ENCODE data around the gene LGALS3BP. TPM values are rescaled to one million over a fixed set of nuclear protein-coding genes. Genes with fewer than 3 reads are reported as not detected.

Gene LGALS3BP
- total RNA-seq, 1 experiment from 2014 or later, result 747 TPM

DNA sequence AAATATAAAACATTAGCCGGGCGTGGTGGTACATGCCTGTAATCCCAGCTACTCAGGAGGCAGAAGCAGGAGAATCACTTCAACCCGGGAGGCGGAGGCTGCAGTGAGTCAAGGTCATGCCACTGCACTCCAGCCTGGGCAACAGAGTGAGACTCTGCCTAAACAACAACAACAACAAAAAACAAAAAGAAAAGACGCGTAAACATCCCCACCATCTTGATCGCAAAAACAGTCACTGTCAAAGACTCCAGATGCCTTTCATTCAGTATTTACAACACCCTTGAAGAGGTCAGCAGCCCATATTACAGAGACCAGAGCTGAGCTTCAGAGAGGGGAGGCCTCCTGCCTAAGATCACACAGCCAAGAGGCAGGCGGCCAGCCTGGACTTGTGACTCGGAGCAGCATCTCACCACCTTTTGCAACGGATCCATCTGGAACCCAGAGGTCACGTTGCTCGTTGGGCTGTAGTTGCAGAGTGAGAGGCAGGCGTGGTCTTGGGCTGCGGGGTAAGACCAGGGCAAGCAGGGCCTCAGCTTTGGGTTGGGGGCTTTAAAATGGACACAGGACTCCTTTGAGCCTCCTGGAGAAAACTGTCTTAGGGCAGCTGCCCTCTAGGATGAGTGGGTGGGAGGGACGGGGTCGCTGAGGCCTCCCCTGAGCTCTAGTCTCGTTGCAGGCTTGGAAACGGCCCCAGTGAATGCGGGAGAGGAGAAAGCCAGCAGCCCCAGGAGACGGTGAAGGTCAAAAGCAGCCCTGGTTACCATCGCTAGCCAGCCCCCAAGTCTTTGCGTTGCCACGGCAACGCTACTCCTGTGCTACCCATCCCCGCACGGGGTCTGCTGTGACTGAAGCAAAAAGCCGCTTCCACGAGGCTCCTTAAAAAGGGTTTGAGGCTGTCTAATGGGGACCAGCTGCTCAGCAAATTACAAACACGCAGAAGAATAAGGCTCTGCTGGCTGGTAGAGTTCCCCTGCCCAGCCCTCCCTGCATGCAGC is 26.1 kb downstream of the LGALS3BP start:
- no peak overlapping the region for H3K27ac Mint-ChIP-seq (ENCODE audit: unreplicated experiment)
- no peak overlapping the region for H3K4me3 Mint-ChIP-seq (ENCODE audit: low read depth, unreplicated experiment)
- CTCF ChIA-PET, result no interaction called here
- H3K27me3 Mint-ChIP-seq (ENCODE audit: unreplicated experiment), result no peaks in the 10 kb centered on the region
- intact Hi-C loops (cut with micrococcal nuclease; ENCODE audit: unreplicated experiment), result no loop called here
- peaks cover 18% of the 10 kb centered on the region for H3K4me1 Mint-ChIP-seq (ENCODE audit: low read depth, unreplicated experiment)
- DNase-seq, result no peak
- TF ChIP-seq, protein P1, sequence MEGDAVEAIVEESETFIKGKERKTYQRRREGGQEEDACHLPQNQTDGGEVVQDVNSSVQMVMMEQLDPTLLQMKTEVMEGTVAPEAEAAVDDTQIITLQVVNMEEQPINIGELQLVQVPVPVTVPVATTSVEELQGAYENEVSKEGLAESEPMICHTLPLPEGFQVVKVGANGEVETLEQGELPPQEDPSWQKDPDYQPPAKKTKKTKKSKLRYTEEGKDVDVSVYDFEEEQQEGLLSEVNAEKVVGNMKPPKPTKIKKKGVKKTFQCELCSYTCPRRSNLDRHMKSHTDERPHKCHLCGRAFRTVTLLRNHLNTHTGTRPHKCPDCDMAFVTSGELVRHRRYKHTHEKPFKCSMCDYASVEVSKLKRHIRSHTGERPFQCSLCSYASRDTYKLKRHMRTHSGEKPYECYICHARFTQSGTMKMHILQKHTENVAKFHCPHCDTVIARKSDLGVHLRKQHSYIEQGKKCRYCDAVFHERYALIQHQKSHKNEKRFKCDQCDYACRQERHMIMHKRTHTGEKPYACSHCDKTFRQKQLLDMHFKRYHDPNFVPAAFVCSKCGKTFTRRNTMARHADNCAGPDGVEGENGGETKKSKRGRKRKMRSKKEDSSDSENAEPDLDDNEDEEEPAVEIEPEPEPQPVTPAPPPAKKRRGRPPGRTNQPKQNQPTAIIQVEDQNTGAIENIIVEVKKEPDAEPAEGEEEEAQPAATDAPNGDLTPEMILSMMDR (IDR thresholded peaks at IDR 0.05; ENCODE audit: unreplicated experiment), result no peak
- BruUV-seq (replicated peaks), result no TSS peak
- no peaks in the 10 kb centered on the region for H3K9me3 Mint-ChIP-seq (ENCODE audit: low read depth, unreplicated experiment)
- H3K36me3 Mint-ChIP-seq (ENCODE audit: insufficient read depth, unreplicated experiment), result peaks cover 11% of the 10 kb centered on the region

DNA sequence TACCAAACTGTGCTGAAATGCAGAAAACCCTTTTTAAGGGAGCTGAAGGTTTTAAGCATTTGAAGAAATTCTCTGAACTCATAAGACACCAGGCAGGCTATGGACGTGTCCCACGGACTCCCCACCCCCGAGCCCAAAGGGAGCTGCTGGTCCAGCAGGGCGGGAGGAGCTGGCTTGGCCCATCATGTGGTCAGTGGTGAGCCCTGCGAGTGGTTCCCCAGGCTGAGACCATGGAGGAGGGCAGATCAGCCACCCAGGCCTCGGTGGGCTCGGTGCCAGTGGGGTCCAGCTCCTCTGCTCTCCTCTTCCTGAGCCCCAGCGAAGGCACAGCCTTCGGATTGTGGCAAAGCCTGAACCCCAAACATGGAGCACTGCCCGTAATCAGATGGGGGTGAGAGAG is 27.0 kb downstream of the LGALS3BP start:
- DNase-seq, result no peak
- Mint-ChIP-seq H3K9me3 (ENCODE audit: low read depth, unreplicated experiment) (no peaks in the 10 kb centered on the region), H3K4me3 (ENCODE audit: low read depth, unreplicated experiment) (no peak overlapping the region), H3K27me3 (ENCODE audit: unreplicated experiment) (no peaks in the 10 kb centered on the region), H3K4me1 (ENCODE audit: low read depth, unreplicated experiment) (peaks cover 19% of the 10 kb centered on the region), H3K36me3 (ENCODE audit: insufficient read depth, unreplicated experiment) (peaks cover 11% of the 10 kb centered on the region), H3K27ac (ENCODE audit: unreplicated experiment) (no peak overlapping the region)
- intact Hi-C loops (cut with micrococcal nuclease; ENCODE audit: unreplicated experiment), result no loop called here
- no TSS peak for BruUV-seq (replicated peaks)
- TF ChIP-seq, protein P1 (IDR thresholded peaks at IDR 0.05; ENCODE audit: unreplicated experiment), result no peak
- CTCF ChIA-PET, result no interaction called here

DNA sequence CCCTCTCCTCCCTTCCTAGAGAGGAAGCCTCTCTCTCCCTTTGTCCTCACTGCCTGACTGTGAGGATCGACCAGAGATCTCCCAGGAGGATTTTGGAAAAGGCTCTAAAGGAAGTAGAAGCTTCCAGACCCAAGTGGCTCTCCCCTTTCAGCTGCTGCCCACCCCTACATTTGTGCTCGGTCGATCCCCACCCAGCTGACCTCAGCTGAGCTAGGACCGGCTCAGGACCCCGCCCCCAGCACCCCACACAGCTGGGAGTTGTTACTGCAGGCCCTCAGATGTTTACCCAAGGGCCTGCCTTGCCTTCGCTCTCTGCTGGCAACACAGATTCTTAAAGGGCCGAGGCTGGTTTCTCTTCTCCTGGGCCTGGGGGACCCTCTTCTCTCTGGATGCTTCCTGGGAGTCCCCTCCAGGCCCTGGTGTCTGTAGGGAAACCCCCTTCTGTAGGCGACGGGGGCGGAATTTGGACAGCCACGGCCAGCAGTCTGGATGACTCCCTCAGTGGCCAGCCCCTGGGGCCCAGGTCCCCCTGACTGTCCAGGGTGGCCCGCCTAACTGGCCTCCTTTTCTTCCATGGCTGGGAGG is 27.7 kb downstream of the LGALS3BP start:
- no TSS peak for BruUV-seq (replicated peaks)
- Mint-ChIP-seq H3K4me3 (ENCODE audit: low read depth, unreplicated experiment) (no peak overlapping the region), H3K27ac (ENCODE audit: unreplicated experiment) (no peak overlapping the region), H3K36me3 (ENCODE audit: insufficient read depth, unreplicated experiment) (peaks cover 6% of the 10 kb centered on the region), H3K4me1 (ENCODE audit: low read depth, unreplicated experiment) (peaks cover 21% of the 10 kb centered on the region), H3K27me3 (ENCODE audit: unreplicated experiment) (no peaks in the 10 kb centered on the region), H3K9me3 (ENCODE audit: low read depth, unreplicated experiment) (no peaks in the 10 kb centered on the region)
- CTCF ChIA-PET, result no interaction called here
- TF ChIP-seq, protein P1 (IDR thresholded peaks at IDR 0.05; ENCODE audit: unreplicated experiment), result no peak
- intact Hi-C loops (cut with micrococcal nuclease; ENCODE audit: unreplicated experiment), result no loop called here
- DNase-seq, result no peak

DNA sequence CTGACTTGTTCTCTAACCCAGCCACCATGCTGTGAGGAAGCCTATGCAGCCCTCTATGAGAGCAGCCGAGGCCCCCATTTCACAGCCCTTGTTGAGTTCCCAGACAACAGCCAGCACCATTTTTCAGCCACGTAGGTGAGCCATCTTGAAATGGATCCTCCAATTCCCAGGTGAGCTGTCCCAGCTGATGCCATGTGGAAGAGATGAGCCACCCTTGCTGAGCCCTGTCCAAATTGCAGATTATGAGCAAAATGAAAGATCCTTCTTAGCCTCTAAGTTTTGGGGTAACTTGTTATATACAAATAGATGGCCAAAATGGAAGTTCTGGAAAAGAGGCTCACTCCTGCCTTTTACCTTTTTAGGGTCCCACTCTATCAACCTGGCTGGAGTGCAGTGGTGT is 28.9 kb downstream of the LGALS3BP start:
- no peak for DNase-seq
- no peak overlapping the region for H3K27ac Mint-ChIP-seq (ENCODE audit: unreplicated experiment)
- BruUV-seq (replicated peaks), result no TSS peak
- H3K4me3 Mint-ChIP-seq (ENCODE audit: low read depth, unreplicated experiment), result no peak overlapping the region
- intact Hi-C loops (cut with micrococcal nuclease; ENCODE audit: unreplicated experiment), result no loop called here
- H3K27me3 Mint-ChIP-seq (ENCODE audit: unreplicated experiment), result no peaks in the 10 kb centered on the region
- peaks cover 19% of the 10 kb centered on the region for H3K4me1 Mint-ChIP-seq (ENCODE audit: low read depth, unreplicated experiment)
- H3K36me3 Mint-ChIP-seq (ENCODE audit: insufficient read depth, unreplicated experiment), result no peaks in the 10 kb centered on the region
- TF ChIP-seq, protein P1 (IDR thresholded peaks at IDR 0.05; ENCODE audit: unreplicated experiment), result no peak
- H3K9me3 Mint-ChIP-seq (ENCODE audit: low read depth, unreplicated experiment), result no peaks in the 10 kb centered on the region
- CTCF ChIA-PET, result interaction anchor here (0.6 to 1.3 kb wide), 2 partner anchors 17 to 409 kb away, joined by 3 to 4 read pairs; no protein-coding TSS in a partner anchor
